ENCODE measurements around the gene DNAJC5.

GRCh38 chr20:63861981-63862901 lies 32.7 kb upstream of the DNAJC5 start:
- TF ChIP-seq CTCF (IDR thresholded peaks at IDR 0.05) (no peak), POLR2A (IDR thresholded peaks at IDR 0.05) (no peak)

All from ovary (tissue), 3 donors.